OCI-LY3 (cell line): ENCODE data around the gene APOL4.
"Not testable (repeated sequence)": the region's sequence is repeated elsewhere in the genome, so short reads cannot be mapped to it uniquely, and the experiment has no call there.

Source experiments
- H2AFZ ChIP-seq: fragments of 200-600, 300-600 bp; shearing (Covaris generic); 2 replicates; pipeline ENCODE4 v1.6.0; 2014; ENCODE audit warnings: antibody characterized with exemption, low read depth, low read length
- H3K27ac ChIP-seq: fragments of 200-600, 300-600 bp; sonication (generic); 2 replicates; pipeline ENCODE4 v1.5.1; 2014; ENCODE audit warnings: mild to moderate bottlenecking, low read length, moderate library complexity, mixed read lengths
- H3K27me3 ChIP-seq: fragments of 200-600, 300-600 bp; sonication (generic); 2 replicates; pipeline ENCODE4 v1.6.1; 2014; ENCODE audit warnings: low read depth, low read length, mixed read lengths
- H3K36me3 ChIP-seq: fragments of 200-600, 300-600 bp; sonication (generic); replicated peaks from 2 replicates; pipeline ENCODE3; 2014; ENCODE audit warnings: low read depth, low read length, mixed read lengths
- H3K4me1 ChIP-seq: fragments of 300-600, 200-600 bp; sonication (generic); 2 replicates; pipeline ENCODE4 v1.6.1; 2014; ENCODE audit warnings: low read length, mixed read lengths
- H3K4me2 ChIP-seq: fragments of 200-600, 300-600 bp; sonication (generic); 2 replicates; pipeline ENCODE4 v1.6.1; 2014; ENCODE audit warnings: low read length, mixed read lengths
- H3K4me3 ChIP-seq: fragments of 300-600, 200-600 bp; sonication (generic); 2 replicates; pipeline ENCODE4 v1.5.1; 2014; ENCODE audit warnings: antibody characterized with exemption, mild to moderate bottlenecking, low read length, moderate library complexity
- H3K79me2 ChIP-seq: fragments of 300-600, 200-600 bp; shearing (Covaris generic); 2 replicates; pipeline ENCODE4 v1.6.1; 2014; ENCODE audit warnings: mild to moderate bottlenecking, low read length, mixed read lengths
- H3K9ac ChIP-seq: fragments of 300-600, 200-600 bp; shearing (Covaris generic); 2 replicates; pipeline ENCODE4 v1.6.0; 2014; ENCODE audit warnings: mild to moderate bottlenecking, low read length, moderate library complexity
- H3K9me3 ChIP-seq: fragments of 200-600, 300-600 bp; shearing (Covaris generic); 2 replicates; pipeline ENCODE4 v1.6.1; 2014; ENCODE audit warnings: low read length, mixed read lengths; ENCODE audit not compliant: insufficient read depth
- H4K20me1 ChIP-seq: fragments of 200-600, 300-600 bp; sonication (generic); 2 replicates; pipeline ENCODE4 v1.6.1; 2016; ENCODE audit warnings: low read length, mixed read lengths; ENCODE audit not compliant: insufficient read depth
- EZH2phosphoT487 ChIP-seq: fragments of 200-600 bp; shearing (Covaris generic); IDR thresholded peaks from 2 replicates; pipeline ENCODE4 v1.6.1; 2018; ENCODE audit warnings: antibody characterized with exemption, mixed run types, low read depth
- TF ChIP-seq, protein P1 (sequence below): fragments of 200-600, 300-600 bp; sonication (generic); IDR thresholded peaks from 2 replicates; pipeline ENCODE4 v1.5.1; 2014; ENCODE audit warnings: antibody characterized with exemption, low read length, low read depth

Gene APOL4

DNA sequence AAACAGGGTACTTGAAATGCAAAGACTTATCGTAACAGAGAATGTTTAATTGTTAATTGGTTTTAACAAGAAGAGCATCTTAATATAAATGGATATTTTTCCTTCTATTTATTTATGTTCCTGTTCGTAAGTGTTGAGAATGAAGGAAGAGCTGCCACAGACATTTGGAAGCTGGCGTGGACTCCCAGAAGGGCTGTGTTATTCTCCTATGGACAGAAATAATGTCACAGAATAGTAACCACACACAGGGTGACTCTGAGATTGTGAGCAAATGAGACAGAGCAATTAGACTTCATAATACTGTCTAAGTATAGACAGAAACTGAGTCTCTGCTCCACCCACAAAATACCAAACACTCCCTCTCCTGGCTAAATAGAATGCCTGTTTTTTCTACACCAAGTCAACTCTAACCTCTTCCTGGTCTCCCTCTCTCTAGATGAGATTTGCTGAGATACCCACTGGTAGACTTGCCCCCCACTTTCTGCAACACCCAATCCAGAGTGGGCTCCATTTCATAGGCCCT, 47.1 kb downstream of the APOL4 start:
- Histone ChIP-seq H3K27ac (no peak overlapping the region), H2AFZ (no peak overlapping the region), H3K27me3 (peaks cover 14% of the 10 kb centered on the region; the same call in 1 of the 2 replicates)

DNA sequence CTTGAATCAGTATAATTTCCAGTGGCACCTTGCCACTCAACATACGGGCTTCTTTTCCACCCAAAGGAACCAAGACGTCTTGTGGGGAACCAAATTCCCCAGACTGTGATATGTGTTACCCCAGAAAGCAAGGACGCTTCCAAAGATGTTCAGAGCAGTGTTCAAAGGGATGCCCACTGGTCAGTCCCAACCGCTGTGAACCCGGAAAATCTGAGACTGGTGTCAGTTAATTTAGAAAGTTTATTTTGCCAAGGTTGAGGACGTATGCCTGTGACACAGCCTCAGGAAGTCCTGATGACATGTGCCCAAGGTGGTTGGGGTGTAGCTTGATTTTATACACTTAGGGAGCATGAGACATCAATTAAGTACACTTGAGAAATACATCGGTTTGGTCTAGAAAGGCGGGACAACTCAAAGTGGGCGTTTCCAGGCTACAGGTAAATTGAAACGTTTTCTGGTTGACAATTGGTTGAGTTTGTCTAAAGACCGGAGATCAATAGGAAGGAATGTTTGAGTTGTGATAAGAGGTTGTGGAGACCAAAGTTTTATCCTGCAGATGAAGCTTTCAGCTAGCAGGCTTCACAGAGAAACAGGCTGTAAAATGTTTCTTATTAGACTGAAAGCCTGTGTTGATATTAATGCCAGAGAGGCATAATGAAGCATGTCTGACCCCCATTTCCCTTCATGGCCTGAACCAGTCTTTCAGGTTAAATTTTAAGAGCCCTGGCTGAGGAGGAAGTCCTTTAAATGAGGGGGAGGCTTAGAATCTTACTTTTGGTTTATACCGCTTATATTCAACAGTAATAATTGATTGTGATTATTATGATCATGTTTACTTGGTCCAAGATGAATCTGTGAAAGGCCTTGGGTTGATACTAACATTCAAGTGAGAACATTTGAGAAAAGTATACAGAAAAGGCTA, 47.8 kb downstream of the APOL4 start:
- Histone ChIP-seq H3K4me1 (no peaks in the 10 kb centered on the region), H3K9ac (no peak overlapping the region), H3K79me2 (no peaks in the 10 kb centered on the region), H3K27me3 (peaks cover 14% of the 10 kb centered on the region; the same call in 1 of the 2 replicates), H3K4me3 (no peak overlapping the region), H2AFZ (no peak overlapping the region), H3K4me2 (no peak overlapping the region), H3K27ac (no peak overlapping the region), H4K20me1 (no peaks in the 10 kb centered on the region), H3K9me3 (0 out of 2 replicates have a peak, but pooled peaks cover 4% of the 10 kb centered on the region), H3K36me3 (no peaks in the 10 kb centered on the region)
- no peak for TF ChIP-seq EZH2phosphoT487
- TF ChIP-seq, protein P1, sequence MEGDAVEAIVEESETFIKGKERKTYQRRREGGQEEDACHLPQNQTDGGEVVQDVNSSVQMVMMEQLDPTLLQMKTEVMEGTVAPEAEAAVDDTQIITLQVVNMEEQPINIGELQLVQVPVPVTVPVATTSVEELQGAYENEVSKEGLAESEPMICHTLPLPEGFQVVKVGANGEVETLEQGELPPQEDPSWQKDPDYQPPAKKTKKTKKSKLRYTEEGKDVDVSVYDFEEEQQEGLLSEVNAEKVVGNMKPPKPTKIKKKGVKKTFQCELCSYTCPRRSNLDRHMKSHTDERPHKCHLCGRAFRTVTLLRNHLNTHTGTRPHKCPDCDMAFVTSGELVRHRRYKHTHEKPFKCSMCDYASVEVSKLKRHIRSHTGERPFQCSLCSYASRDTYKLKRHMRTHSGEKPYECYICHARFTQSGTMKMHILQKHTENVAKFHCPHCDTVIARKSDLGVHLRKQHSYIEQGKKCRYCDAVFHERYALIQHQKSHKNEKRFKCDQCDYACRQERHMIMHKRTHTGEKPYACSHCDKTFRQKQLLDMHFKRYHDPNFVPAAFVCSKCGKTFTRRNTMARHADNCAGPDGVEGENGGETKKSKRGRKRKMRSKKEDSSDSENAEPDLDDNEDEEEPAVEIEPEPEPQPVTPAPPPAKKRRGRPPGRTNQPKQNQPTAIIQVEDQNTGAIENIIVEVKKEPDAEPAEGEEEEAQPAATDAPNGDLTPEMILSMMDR, result no peak

More for the DNA sequence above, 47.1 kb downstream of the APOL4 start:
- H3K9ac ChIP-seq, result no peak overlapping the region
- H3K4me3 ChIP-seq, result no peak overlapping the region
- no peaks in the 10 kb centered on the region for H3K79me2 ChIP-seq
- TF ChIP-seq EZH2phosphoT487, result no peak
- H3K4me2 ChIP-seq, result no peak overlapping the region
- H3K36me3 ChIP-seq, result no peaks in the 10 kb centered on the region
- no peaks in the 10 kb centered on the region for H4K20me1 ChIP-seq
- H3K9me3 ChIP-seq, result 0 out of 2 replicates have a peak, but pooled peaks cover 4% of the 10 kb centered on the region
- peaks cover 5% of the 10 kb centered on the region for H3K4me1 ChIP-seq

DNA sequence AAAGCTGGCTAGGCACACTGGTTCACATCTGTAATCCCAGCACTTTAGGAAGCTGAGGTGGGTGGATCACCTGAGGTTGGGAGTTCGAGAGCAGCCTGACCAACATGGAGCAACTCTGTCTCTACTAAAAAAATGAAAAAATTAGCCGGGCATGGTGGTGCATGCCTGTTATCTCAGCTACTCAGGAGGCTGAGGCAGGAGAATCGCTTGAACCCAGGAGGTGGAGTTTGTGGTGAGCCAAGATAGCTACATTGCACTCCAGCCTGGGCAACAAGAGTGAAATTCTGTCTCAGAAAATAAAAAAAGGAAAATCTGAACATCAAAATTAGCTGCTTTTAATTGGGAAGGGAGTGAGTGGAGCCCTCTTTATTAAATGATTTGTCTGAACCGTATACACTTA, 48.8 kb downstream of the APOL4 start:
- not testable (repeated sequence) for H3K9ac ChIP-seq, H3K4me2 ChIP-seq, H3K79me2 ChIP-seq, H3K27ac ChIP-seq, H3K36me3 ChIP-seq, H2AFZ ChIP-seq, H3K4me3 ChIP-seq, H4K20me1 ChIP-seq, H3K4me1 ChIP-seq, H3K9me3 ChIP-seq
- peaks cover 14% of the 10 kb centered on the region; the same call in 1 of the 2 replicates for H3K27me3 ChIP-seq

DNA sequence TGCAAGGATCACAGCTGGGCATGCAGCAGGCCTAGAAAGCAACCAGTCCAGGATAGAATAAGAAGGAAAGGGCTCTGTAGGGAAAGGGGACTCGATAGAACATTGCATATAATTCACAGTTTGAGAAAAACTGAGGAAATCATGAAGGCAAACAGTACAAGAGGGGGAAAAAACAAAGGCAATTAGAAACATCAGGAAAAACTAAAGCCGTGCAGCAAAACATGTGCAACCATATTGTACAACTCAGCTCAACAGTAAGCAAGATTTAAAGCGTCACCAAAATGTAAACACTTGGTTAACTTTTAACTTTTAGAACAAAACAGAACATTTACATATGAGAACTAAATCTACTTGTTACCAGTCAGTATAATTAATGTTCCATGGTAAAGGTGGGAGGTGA, 49.5 kb downstream of the APOL4 start:
- Histone ChIP-seq H3K4me1 (no peaks in the 10 kb centered on the region), H3K9ac (no peak overlapping the region), H2AFZ (no peak overlapping the region), H3K4me2 (no peak overlapping the region), H3K27me3 (peaks cover 14% of the 10 kb centered on the region; the same call in 1 of the 2 replicates), H3K4me3 (no peak overlapping the region), H3K79me2 (no peaks in the 10 kb centered on the region), H3K36me3 (no peaks in the 10 kb centered on the region), H3K9me3 (0 out of 2 replicates have a peak, but pooled peaks cover 4% of the 10 kb centered on the region), H4K20me1 (no peaks in the 10 kb centered on the region), H3K27ac (no peak overlapping the region)
- TF ChIP-seq, protein P1, result no peak
- no peak for TF ChIP-seq EZH2phosphoT487
